H9 (cell line): Measurements from ENCODE around the gene MCCC2. TPM values are rescaled to one million over a fixed set of nuclear protein-coding genes. Genes with fewer than 3 reads are reported as not detected.

Source experiments
- DNase-seq: peaks from one replicate; pipeline ENCODE4 v3.0.0-alpha.2; 2017
- H2AFZ ChIP-seq: one replicate; pipeline ENCODE4 v1.6.1; 2013; ENCODE audit warnings: mild to moderate bottlenecking, low read length, control low read depth, moderate library complexity
- H2AK5ac ChIP-seq: 2 replicates; pipeline ENCODE4 v1.6.1; 2013; ENCODE audit warnings: low read length, control low read depth, mixed read lengths; ENCODE audit not compliant: insufficient read length
- H2BK120ac ChIP-seq: one replicate; pipeline ENCODE4 v1.6.1; 2013; ENCODE audit warnings: low read depth, mild to moderate bottlenecking, low read length, control low read depth, inconsistent platforms; ENCODE audit not compliant: poor library complexity, severe bottlenecking
- H2BK12ac ChIP-seq: 2 replicates; pipeline ENCODE4 v1.6.1; 2013; ENCODE audit warnings: low read length, control low read depth, mixed read lengths, low read depth; ENCODE audit not compliant: insufficient read length
- H2BK15ac ChIP-seq: 2 replicates; pipeline ENCODE4 v1.6.1; 2013; ENCODE audit warnings: low read depth, low read length, control low read depth
- H2BK20ac ChIP-seq: one replicate; pipeline ENCODE4 v1.6.1; 2013; ENCODE audit warnings: low read depth, mild to moderate bottlenecking, low read length, control low read depth, inconsistent platforms; ENCODE audit not compliant: poor library complexity, severe bottlenecking
- H2BK5ac ChIP-seq: 2 replicates; pipeline ENCODE4 v1.6.1; 2013; ENCODE audit warnings: low read length, control low read depth, mixed read lengths; ENCODE audit not compliant: insufficient read length
- H3K14ac ChIP-seq: 2 replicates; pipeline ENCODE4 v1.6.1; 2013; ENCODE audit warnings: low read length, control low read depth; ENCODE audit not compliant: insufficient read depth
- H3K18ac ChIP-seq: 2 replicates; pipeline ENCODE4 v1.6.1; 2013; ENCODE audit warnings: low read depth, mild to moderate bottlenecking, mixed read lengths, low read length, control low read depth; ENCODE audit not compliant: insufficient read length
- H3K23ac ChIP-seq: 2 replicates; pipeline ENCODE4 v1.6.1; 2013; ENCODE audit warnings: low read length, control low read depth, mixed read lengths, low read depth; ENCODE audit not compliant: insufficient read length
- H3K23me2 ChIP-seq: 2 replicates; pipeline ENCODE4 v1.6.1; 2013; ENCODE audit warnings: low read depth, mild to moderate bottlenecking, mixed read lengths, low read length, control low read depth; ENCODE audit not compliant: insufficient read length, poor library complexity, severe bottlenecking
- H3K27ac ChIP-seq: 2 replicates; pipeline ENCODE4 v1.5.1; 2013; ENCODE audit warnings: low read length, control low read depth, mixed read lengths, low read depth; ENCODE audit not compliant: insufficient read length
- H3K27me3 ChIP-seq: 2 replicates; pipeline ENCODE4 v1.6.1; 2013; ENCODE audit warnings: low read length, control low read depth, inconsistent platforms; ENCODE audit not compliant: insufficient read depth
- H3K4ac ChIP-seq: 2 replicates; pipeline ENCODE4 v1.6.1; 2013; ENCODE audit warnings: low read depth, mild to moderate bottlenecking, control low read depth, inconsistent platforms, low read length, moderate library complexity
- H3K4me1 ChIP-seq: 2 replicates; pipeline ENCODE4 v1.6.1; 2013; ENCODE audit warnings: low read length, control low read depth, inconsistent platforms; ENCODE audit not compliant: insufficient read depth
- H3K4me2 ChIP-seq: 2 replicates; pipeline ENCODE4 v1.6.1; 2013; ENCODE audit warnings: low read length, control low read depth, mixed read lengths; ENCODE audit not compliant: insufficient read length, insufficient read depth
- H3K56ac ChIP-seq: 2 replicates; pipeline ENCODE4 v1.6.1; 2013; ENCODE audit warnings: low read depth, mild to moderate bottlenecking, mixed read lengths, low read length, control low read depth; ENCODE audit not compliant: insufficient read length
- H3K79me1 ChIP-seq: 2 replicates; pipeline ENCODE4 v1.6.1; 2013; ENCODE audit warnings: low read depth, mild to moderate bottlenecking, moderate library complexity, low read length, control low read depth, inconsistent platforms; ENCODE audit not compliant: insufficient read depth, poor library complexity, severe bottlenecking
- H3K79me2 ChIP-seq: 2 replicates; pipeline ENCODE4 v1.6.1; 2013; ENCODE audit warnings: low read length, control low read depth, inconsistent platforms; ENCODE audit not compliant: insufficient read depth
- H3K9ac ChIP-seq: 2 replicates; pipeline ENCODE4 v1.6.1; 2013; ENCODE audit warnings: low read length, control low read depth, mixed read lengths; ENCODE audit not compliant: insufficient read length; ENCODE audit errors: extremely low read depth
- H3K9me3 ChIP-seq: one replicate; pipeline ENCODE4 v1.6.1; 2013; ENCODE audit warnings: low read depth, low read length, inconsistent platforms; ENCODE audit not compliant: control insufficient read depth
- H3T11ph ChIP-seq: one replicate; pipeline ENCODE4 v1.6.1; 2013; ENCODE audit warnings: mild to moderate bottlenecking, low read length, control low read depth, inconsistent platforms
- H4K20me1 ChIP-seq: one replicate; pipeline ENCODE4 v1.6.1; 2013; ENCODE audit not compliant: control insufficient read depth, insufficient read length, insufficient read depth
- H4K5ac ChIP-seq: 2 replicates; pipeline ENCODE4 v1.6.1; 2013; ENCODE audit warnings: low read depth, mild to moderate bottlenecking, mixed read lengths, low read length, control low read depth; ENCODE audit not compliant: insufficient read length
- H4K8ac ChIP-seq: replicated peaks from 2 replicates; pipeline ENCODE4 v1.6.1; 2013; ENCODE audit warnings: low read length, control low read depth, mixed read lengths, low read depth; ENCODE audit not compliant: insufficient read length
- H4K91ac ChIP-seq: 2 replicates; pipeline ENCODE4 v1.6.1; 2013; ENCODE audit warnings: low read depth, mild to moderate bottlenecking, moderate library complexity, mixed read lengths, low read length, control low read depth; ENCODE audit not compliant: insufficient read length
- H3K27ac Mint-ChIP-seq, 3 experiments: 2 replicates in 2 of 3; 3 replicates in 1 of 3; pipeline ENCODE4 v1.8.0; 2020 to 2021; ENCODE audit warnings: mixed read lengths in 3 of 3, mild to moderate bottlenecking in 1 of 3, moderate library complexity in 1 of 3
- H3K27me3 Mint-ChIP-seq: 2 replicates; pipeline ENCODE4 v1.8.0; 2021; ENCODE audit warnings: low read depth, mild to moderate bottlenecking, moderate library complexity, mixed read lengths
- H3K36me3 Mint-ChIP-seq, 3 experiments: 2 replicates in 2 of 3; 3 replicates in 1 of 3; pipeline ENCODE4 v1.8.0; 2020 to 2021; ENCODE audit warnings: low read depth in 3 of 3, mixed read lengths in 3 of 3; ENCODE audit not compliant: insufficient read depth in 1 of 3
- H3K4me1 Mint-ChIP-seq, 2 experiments: 2 replicates each; pipeline ENCODE4 v1.8.0; 2020; ENCODE audit warnings: mixed read lengths in 2 of 2
- H3K4me3 Mint-ChIP-seq, 2 experiments: 2 replicates in 1 of 2; 3 replicates in 1 of 2; pipeline ENCODE4 v1.8.0; 2020 to 2021; ENCODE audit warnings: mild to moderate bottlenecking in 2 of 2, mixed read lengths in 2 of 2, moderate library complexity in 1 of 2
- H3K9me3 Mint-ChIP-seq, 2 experiments: 2 replicates in 1 of 2; 3 replicates in 1 of 2; pipeline ENCODE4 v1.8.0; 2020; ENCODE audit warnings: mild to moderate bottlenecking in 2 of 2, mixed read lengths in 2 of 2, moderate library complexity in 1 of 2
- total RNA-seq: library from RNA; stranded (reverse); gene quantifications from 2 replicates; pipeline ENCODE4 v1.2.1, GENCODE V29; 2021
- TF ChIP-seq, protein P1 (sequence below): fragments of 200-600 bp; sonication (generic); conservative IDR thresholded peaks from 3 replicates; pipeline ENCODE4 v1.8.0; 2021; ENCODE audit warnings: antibody characterized with exemption, mild to moderate bottlenecking

Gene MCCC2
- total RNA-seq, 1 experiment from 2014 or later = 62.7 TPM

DNA sequence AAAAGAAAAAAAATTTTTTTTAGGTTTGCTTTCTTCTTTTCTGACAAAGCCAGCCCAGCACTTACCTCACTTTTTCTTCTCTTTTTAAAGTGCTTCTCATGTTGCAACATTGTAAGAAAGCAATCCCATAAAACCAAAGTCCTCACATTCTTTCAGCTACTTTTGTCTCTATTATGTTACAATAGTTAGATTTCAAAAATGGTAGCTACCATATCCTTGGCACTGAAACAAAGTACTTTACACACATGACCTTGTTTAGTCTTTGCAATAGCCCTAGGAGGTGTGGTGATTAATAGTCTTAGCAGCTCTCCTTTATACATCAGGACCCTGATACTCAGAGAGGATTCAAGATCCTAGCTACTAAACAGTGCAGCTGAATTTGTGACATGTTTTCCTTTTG lies 108.5 kb downstream of the MCCC2 start:
- H2BK20ac ChIP-seq = no peak overlapping the region

More for the DNA sequence above, 108.5 kb downstream of the MCCC2 start:
- no peak overlapping the region for H4K5ac ChIP-seq
- H2BK120ac ChIP-seq = no peak overlapping the region
- no peak overlapping the region for H3K18ac ChIP-seq
- no peaks in the 10 kb centered on the region for H3K4me1 ChIP-seq
- H2BK12ac ChIP-seq = no peak overlapping the region
- H3K9ac ChIP-seq = no peak overlapping the region
- Mint-ChIP-seq H3K36me3 (no peaks in the 10 kb centered on the region), H3K27ac (no peak overlapping the region), H3K9me3 (no peaks in the 10 kb centered on the region), H3K4me1 (peaks cover 9 to 12% of the 10 kb centered on the region in 2 experiments), H3K4me3 (no peak overlapping the region), H3K27me3 (peaks cover 4% of the 10 kb centered on the region)
- H3K79me1 ChIP-seq = no peaks in the 10 kb centered on the region
- H3T11ph ChIP-seq = no peak overlapping the region
- H4K8ac ChIP-seq = no peak overlapping the region
- H4K20me1 ChIP-seq = no peaks in the 10 kb centered on the region
- no peak for DNase-seq
- no peaks in the 10 kb centered on the region for H3K27me3 ChIP-seq
- TF ChIP-seq, protein P1, sequence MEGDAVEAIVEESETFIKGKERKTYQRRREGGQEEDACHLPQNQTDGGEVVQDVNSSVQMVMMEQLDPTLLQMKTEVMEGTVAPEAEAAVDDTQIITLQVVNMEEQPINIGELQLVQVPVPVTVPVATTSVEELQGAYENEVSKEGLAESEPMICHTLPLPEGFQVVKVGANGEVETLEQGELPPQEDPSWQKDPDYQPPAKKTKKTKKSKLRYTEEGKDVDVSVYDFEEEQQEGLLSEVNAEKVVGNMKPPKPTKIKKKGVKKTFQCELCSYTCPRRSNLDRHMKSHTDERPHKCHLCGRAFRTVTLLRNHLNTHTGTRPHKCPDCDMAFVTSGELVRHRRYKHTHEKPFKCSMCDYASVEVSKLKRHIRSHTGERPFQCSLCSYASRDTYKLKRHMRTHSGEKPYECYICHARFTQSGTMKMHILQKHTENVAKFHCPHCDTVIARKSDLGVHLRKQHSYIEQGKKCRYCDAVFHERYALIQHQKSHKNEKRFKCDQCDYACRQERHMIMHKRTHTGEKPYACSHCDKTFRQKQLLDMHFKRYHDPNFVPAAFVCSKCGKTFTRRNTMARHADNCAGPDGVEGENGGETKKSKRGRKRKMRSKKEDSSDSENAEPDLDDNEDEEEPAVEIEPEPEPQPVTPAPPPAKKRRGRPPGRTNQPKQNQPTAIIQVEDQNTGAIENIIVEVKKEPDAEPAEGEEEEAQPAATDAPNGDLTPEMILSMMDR = no peak
- H2BK5ac ChIP-seq = no peak overlapping the region
- no peak overlapping the region for H2BK15ac ChIP-seq
- H3K14ac ChIP-seq = no peak overlapping the region
- no peak overlapping the region for H2AK5ac ChIP-seq
- H3K79me2 ChIP-seq = no peaks in the 10 kb centered on the region
- H3K9me3 ChIP-seq = no peaks in the 10 kb centered on the region
- no peak overlapping the region for H2AFZ ChIP-seq
- no peak overlapping the region for H3K23ac ChIP-seq
- H3K23me2 ChIP-seq = no peaks in the 10 kb centered on the region
- H3K4ac ChIP-seq = no peak overlapping the region
- H3K56ac ChIP-seq = no peak overlapping the region
- H3K4me2 ChIP-seq = no peak overlapping the region
- H4K91ac ChIP-seq = no peak overlapping the region
- H3K27ac ChIP-seq = no peak overlapping the region
